ENCODE measurements around the gene FRMD6.
"Not testable (repeated sequence)": the region's sequence is repeated elsewhere in the genome, so short reads cannot be mapped to it uniquely, and the experiment has no call there.

DNA sequence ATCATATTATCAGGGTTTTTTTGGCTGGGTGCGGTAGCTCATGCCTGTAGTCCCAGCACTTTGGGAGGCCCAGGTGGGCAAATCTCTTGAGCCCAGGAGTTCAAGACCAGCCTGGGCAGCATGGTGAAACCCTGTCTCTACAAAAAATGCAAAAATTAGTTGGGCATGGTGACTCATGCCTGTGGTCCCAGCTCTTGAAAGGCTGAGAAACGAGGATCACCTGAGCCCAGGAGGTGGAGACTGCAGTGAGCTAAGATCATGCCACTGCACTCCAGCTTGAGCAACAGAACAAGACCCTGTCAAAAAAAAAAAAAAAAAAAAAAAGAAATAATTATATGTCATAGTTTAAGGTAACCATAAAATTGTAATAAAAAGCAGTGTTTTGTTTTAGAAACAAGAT, 18.4 kb upstream of the FRMD6 start:
- TF ChIP-seq POLR2AphosphoS5, POLR2A (IDR thresholded peaks at IDR 0.05; ENCODE audit: low read depth, low read length): not testable (repeated sequence)

Measured in GM12892 (cell line).